Endothelial cell of umbilical vein (primary cell): ENCODE results near the gene METTL6. TPM values are rescaled to one million over a fixed set of nuclear protein-coding genes. Genes with fewer than 3 reads are reported as not detected.

Experiments
- BruUV-seq: library from RNA; stranded (reverse); fragments of 400-500 nt; replicated peaks from 2 replicates; lab custom pipeline; 2021; lab: Mats Ljungman, UMichigan
- CTCF ChIA-PET: fragments of 300-600, 350-600 bp; sonication (Branson Sonifier 250); formaldehyde crosslinking; loops from one replicate; lab custom pipeline; 2021; ENCODE audit warnings: antibody characterized with exemption, inconsistent platforms; lab: Charles Lee
- POLR2A ChIA-PET: fragments of 300-600, 350-600 bp; sonication (Branson Sonifier 250); formaldehyde crosslinking; loops from one replicate; lab custom pipeline; 2021; ENCODE audit warnings: antibody characterized with exemption, inconsistent platforms; lab: Charles Lee
- DNase-seq: peaks from one replicate; pipeline ENCODE4 v3.0.0-alpha.2; 2011; ENCODE audit warnings: low read depth, low spot score
- FAIRE-seq: peaks from 2 replicates; lab custom pipeline; 2011; peaks lifted over from hg19 to GRCh38; lab: Jason Lieb, UNC
- H2AFZ ChIP-seq: 2 replicates; pipeline ENCODE4 v1.6.0; 2012; ENCODE audit warnings: low read depth, low read length, control low read depth, inconsistent platforms
- H3K27ac ChIP-seq: 2 replicates; pipeline ENCODE4 v1.5.1; 2011; ENCODE audit warnings: low read depth, mild to moderate bottlenecking, control low read depth, low read length, moderate library complexity; ENCODE audit not compliant: insufficient read depth
- H3K27me3 ChIP-seq, 2 experiments: 2 replicates each; pipeline versions ENCODE4 v1.6.0 to v1.6.1; 2011; ENCODE audit warnings: low read length in 2 of 2, mixed read lengths in 1 of 2; ENCODE audit not compliant: control insufficient read depth in 2 of 2, insufficient read depth in 2 of 2
- H3K36me3 ChIP-seq, 2 experiments: 2 replicates in 1 of 2; 3 replicates in 1 of 2; pipeline ENCODE4 v1.5.1; 2011; ENCODE audit warnings: low read length in 2 of 2, mild to moderate bottlenecking in 1 of 2, moderate library complexity in 1 of 2; ENCODE audit not compliant: control insufficient read depth in 2 of 2, insufficient read depth in 2 of 2; ENCODE audit errors: extremely low read depth in 1 of 2
- H3K4me1 ChIP-seq: 3 replicates; pipeline ENCODE4 v1.5.1; 2011; ENCODE audit warnings: mild to moderate bottlenecking, low read length; ENCODE audit not compliant: control insufficient read depth, insufficient read depth; ENCODE audit errors: extremely low read depth
- H3K4me2 ChIP-seq: 2 replicates; pipeline ENCODE4 v1.6.1; 2011; ENCODE audit warnings: low read length, control low read depth, mixed read lengths; ENCODE audit not compliant: insufficient read depth
- H3K4me3 ChIP-seq, 3 experiments: fragments of 200-600 bp in 1 of 3; sonication (generic), shearing (Covaris generic) in 1 of 3; replicated peaks in 1 of 3; 2 replicates each; pipeline ENCODE4 v1.5.1; 2011 to 2016; ENCODE audit warnings: control low read depth in 3 of 3, low read length in 3 of 3, mild to moderate bottlenecking in 2 of 3, inconsistent platforms in 1 of 3, low read depth in 1 of 3, moderate library complexity in 1 of 3; ENCODE audit not compliant: insufficient read depth in 1 of 3
- H3K79me2 ChIP-seq: 2 replicates; pipeline ENCODE4 v1.6.0; 2012; ENCODE audit warnings: low read length, inconsistent platforms; ENCODE audit not compliant: control insufficient read depth, insufficient read depth
- H3K9ac ChIP-seq: replicated peaks from 2 replicates; pipeline ENCODE3; 2011; ENCODE audit warnings: low read length, control low read depth; ENCODE audit not compliant: insufficient read depth; ENCODE audit errors: extremely low read depth
- H3K9me1 ChIP-seq: replicated peaks from 3 replicates; pipeline ENCODE4 v1.6.0; 2011; ENCODE audit warnings: mild to moderate bottlenecking, low read length; ENCODE audit not compliant: control insufficient read depth, insufficient read depth; ENCODE audit errors: extremely low read depth
- H3K9me3 ChIP-seq: replicated peaks from 2 replicates; pipeline ENCODE4 v1.5.1; 2012; ENCODE audit warnings: low read length, inconsistent platforms; ENCODE audit not compliant: control insufficient read depth, insufficient read depth
- H4K20me1 ChIP-seq: replicated peaks from 2 replicates; pipeline ENCODE3; 2011; ENCODE audit warnings: mild to moderate bottlenecking, low read length; ENCODE audit not compliant: control insufficient read depth, insufficient read depth; ENCODE audit errors: extremely low read depth
- EZH2 ChIP-seq: IDR thresholded peaks from 2 replicates; pipeline ENCODE4 v1.6.1; 2012; ENCODE audit warnings: borderline replicate concordance, low read depth, mild to moderate bottlenecking, moderate library complexity, low read length, inconsistent platforms; ENCODE audit not compliant: severe bottlenecking
- FOS ChIP-seq: IDR thresholded peaks from 2 replicates; pipeline ENCODE4 v1.6.1; 2011; ENCODE audit warnings: mild to moderate bottlenecking, low read length, moderate library complexity, borderline replicate concordance; ENCODE audit not compliant: insufficient read depth
- GATA2 ChIP-seq: IDR thresholded peaks from 2 replicates; pipeline ENCODE4 v1.7.0; 2011; ENCODE audit warnings: low read depth, mild to moderate bottlenecking, moderate library complexity, mixed read lengths, low read length; ENCODE audit not compliant: insufficient read length, insufficient read depth
- JUN ChIP-seq: IDR thresholded peaks from 2 replicates; pipeline ENCODE4 v1.6.1; 2011; ENCODE audit warnings: borderline replicate concordance, low read depth; ENCODE audit not compliant: insufficient read length, insufficient read depth
- POLR2A ChIP-seq: IDR thresholded peaks from 2 replicates; pipeline ENCODE4 v1.6.1; 2012; ENCODE audit warnings: low read depth, mild to moderate bottlenecking, control low read depth, low read length
- POLR2AphosphoS5 ChIP-seq: IDR thresholded peaks from 2 replicates; pipeline ENCODE4 v1.6.1; 2012; ENCODE audit warnings: low read depth, mild to moderate bottlenecking, control low read depth, low read length, moderate library complexity; ENCODE audit not compliant: insufficient read depth
- dilution Hi-C: fragments of 300-500 bp; cut with MboI; formaldehyde crosslinking; loops from one replicate; pipeline ENCODE4 v1.15.0; 2019; ENCODE audit warnings: low sequenced_read_pairs; ENCODE audit not compliant: extremely low pct_ligation_motif_present
- intact Hi-C: fragments of 100-400 bp; cut with micrococcal nuclease; formaldehyde crosslinking; loops from one replicate; pipeline ENCODE4 v1.10.0; 2022
- polyA plus RNA-seq, 4 experiments: library from polyadenylated mRNA; depleted of rRNA in 3 of 4; stranded (reverse) in 3 of 4; unstranded in 1 of 4; fragments of >200 nt; gene quantifications; 2 replicates each; pipeline versions ENCODE4 v1.2.1 to v1.2.3, GENCODE V29; 2011 to 2012; ENCODE audit warnings: missing spikeins in 1 of 4
- total RNA-seq: library from RNA; stranded (reverse); gene quantifications from 2 replicates; pipeline ENCODE4 v1.2.3, GENCODE V29; 2021
- TF ChIP-seq, protein P1 (sequence below), 2 donors: IDR thresholded peaks; 1 replicate in 1 of 2; 2 replicates in 1 of 2; pipeline ENCODE4 v1.5.1; 2011; ENCODE audit warnings: low read length in 2 of 2, mild to moderate bottlenecking in 2 of 2, moderate library complexity in 2 of 2, control low read depth in 1 of 2, inconsistent platforms in 1 of 2, low read depth in 1 of 2; ENCODE audit not compliant: insufficient read depth in 1 of 2; ENCODE audit errors: extremely low read depth in 1 of 2
- TF ChIP-seq, protein P2 (sequence below): IDR thresholded peaks from 2 replicates; pipeline ENCODE4 v1.6.1; 2011; ENCODE audit not compliant: insufficient read depth, insufficient read length

The METTL6 gene
- total and polyA plus RNA-seq, 2 donors (not counting 3 experiments of a cell fraction or from before 2014, with no cell fraction given) = 12.7 to 19.5 TPM

DNA sequence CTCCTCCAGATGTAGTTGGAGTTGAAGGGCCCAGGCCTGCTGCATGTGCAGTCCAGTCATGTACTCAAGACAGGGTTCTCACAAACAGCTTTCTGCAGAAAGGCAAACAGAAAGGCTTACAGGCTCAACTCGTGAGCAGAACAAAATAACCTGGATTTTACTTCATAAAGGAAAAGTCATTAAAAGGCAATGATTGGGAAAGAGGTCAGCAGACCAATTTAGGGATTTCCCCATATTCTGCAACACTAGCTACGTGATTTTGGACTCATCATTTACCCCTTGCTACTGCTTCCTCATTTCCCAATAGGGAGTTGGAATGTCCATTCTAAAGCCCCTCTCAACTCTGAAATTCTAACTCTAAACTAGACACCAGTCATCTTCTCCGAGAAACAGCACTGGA is 18.1 kb downstream of the METTL6 start:
- intact Hi-C loops = no loop called here
- FAIRE-seq (no peak), DNase-seq (no peak)
- CTCF ChIA-PET = interaction anchor here (13.9 kb wide), 1 partner anchor 142 kb away, joined by 350 read pairs; no protein-coding TSS in a partner anchor
- BruUV-seq = no TSS peak
- Histone ChIP-seq H3K9ac (no peak overlapping the region), H2AFZ (no peak overlapping the region), H3K27ac (no peak overlapping the region), H3K4me1 (no peaks in the 10 kb centered on the region), H3K27me3 (no peaks in the 10 kb centered on the region), H3K36me3 (peaks cover 3 to 4% of the 10 kb centered on the region in 2 experiments), H3K4me3 (no peak overlapping the region), H3K9me1 (no peaks in the 10 kb centered on the region), H3K4me2 (no peak overlapping the region), H4K20me1 (no peaks in the 10 kb centered on the region), H3K79me2 (no peaks in the 10 kb centered on the region), H3K9me3 (no peaks in the 10 kb centered on the region)
- TF ChIP-seq FOS = no peak
- TF ChIP-seq POLR2AphosphoS5 = no peak
- no peak for TF ChIP-seq EZH2
- TF ChIP-seq, protein P1, sequence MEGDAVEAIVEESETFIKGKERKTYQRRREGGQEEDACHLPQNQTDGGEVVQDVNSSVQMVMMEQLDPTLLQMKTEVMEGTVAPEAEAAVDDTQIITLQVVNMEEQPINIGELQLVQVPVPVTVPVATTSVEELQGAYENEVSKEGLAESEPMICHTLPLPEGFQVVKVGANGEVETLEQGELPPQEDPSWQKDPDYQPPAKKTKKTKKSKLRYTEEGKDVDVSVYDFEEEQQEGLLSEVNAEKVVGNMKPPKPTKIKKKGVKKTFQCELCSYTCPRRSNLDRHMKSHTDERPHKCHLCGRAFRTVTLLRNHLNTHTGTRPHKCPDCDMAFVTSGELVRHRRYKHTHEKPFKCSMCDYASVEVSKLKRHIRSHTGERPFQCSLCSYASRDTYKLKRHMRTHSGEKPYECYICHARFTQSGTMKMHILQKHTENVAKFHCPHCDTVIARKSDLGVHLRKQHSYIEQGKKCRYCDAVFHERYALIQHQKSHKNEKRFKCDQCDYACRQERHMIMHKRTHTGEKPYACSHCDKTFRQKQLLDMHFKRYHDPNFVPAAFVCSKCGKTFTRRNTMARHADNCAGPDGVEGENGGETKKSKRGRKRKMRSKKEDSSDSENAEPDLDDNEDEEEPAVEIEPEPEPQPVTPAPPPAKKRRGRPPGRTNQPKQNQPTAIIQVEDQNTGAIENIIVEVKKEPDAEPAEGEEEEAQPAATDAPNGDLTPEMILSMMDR (IDR thresholded peaks at IDR 0.05; ENCODE audit: extremely low read depth in 1 of 2, insufficient read depth in 1 of 2, low read depth in 1 of 2, low read length in 2 of 2) = no peak
- TF ChIP-seq, protein P2, sequence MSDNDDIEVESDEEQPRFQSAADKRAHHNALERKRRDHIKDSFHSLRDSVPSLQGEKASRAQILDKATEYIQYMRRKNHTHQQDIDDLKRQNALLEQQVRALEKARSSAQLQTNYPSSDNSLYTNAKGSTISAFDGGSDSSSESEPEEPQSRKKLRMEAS = no peak
- no peak for TF ChIP-seq JUN
- TF ChIP-seq GATA2 = no peak
- no peak for TF ChIP-seq POLR2A
- dilution Hi-C loops = no loop called here
- POLR2A ChIA-PET = no interaction called here
